Gastrocnemius medialis (tissue), 4 donors: ENCODE results near the gene PLCB2. TPM values are rescaled to one million over a fixed set of nuclear protein-coding genes. Genes with fewer than 3 reads are reported as not detected.

Experiments used
- ATAC-seq, 2 donors: fragments of 150-250 bp; one replicate each; pipeline ENCODE4 v1.9.1; 2016
- DNase-seq, 2 donors: peaks; one replicate each; pipeline ENCODE4 v3.0.0-alpha.2; 2019
- H3K27ac ChIP-seq, 4 donors: fragments of 200-600 bp; sonication (generic); 1 replicate in 1 of 4; 2 replicates in 3 of 4; pipeline ENCODE4 v1.5.1; 2016 to 2018; ENCODE audit warnings: mild to moderate bottlenecking in 2 of 4, moderate library complexity in 1 of 4
- H3K27me3 ChIP-seq, 3 donors: fragments of 200-600 bp; sonication (generic) in 2 of 3; 1 replicate in 1 of 3; 2 replicates in 2 of 3; pipeline versions ENCODE4 v1.5.1 to v1.6.0; 2016 to 2019; ENCODE audit warnings: mild to moderate bottlenecking in 1 of 3, moderate library complexity in 1 of 3
- H3K36me3 ChIP-seq, 2 donors: fragments of 200-600 bp; sonication (generic) in 1 of 2; one replicate each; pipeline ENCODE4 v1.5.1; 2017 to 2018
- H3K4me1 ChIP-seq, 2 donors: fragments of 200-600 bp; sonication (generic) in 1 of 2; one replicate each; pipeline ENCODE4 v1.5.1; 2016 to 2017; ENCODE audit warnings: mild to moderate bottlenecking in 2 of 2
- H3K4me3 ChIP-seq, 4 donors: fragments of 200-600 bp; sonication (generic) in 3 of 4; 1 replicate in 1 of 4; 2 replicates in 3 of 4; pipeline ENCODE4 v1.5.1; 2016 to 2019; ENCODE audit warnings: mild to moderate bottlenecking in 2 of 4
- H3K9me3 ChIP-seq, 3 donors: fragments of 200-600 bp; sonication (generic) in 2 of 3; 1 replicate in 1 of 3; 2 replicates in 2 of 3; pipeline ENCODE4 v1.5.1; 2016 to 2019
- CTCF ChIP-seq, 5 experiments: fragments of 450-650 bp in 3 of 5; fragments of 200-600 bp in 2 of 5; sonication (generic) in 2 of 5; IDR thresholded peaks in 4 of 5; conservative IDR thresholded peaks in 1 of 5; 1 replicate in 4 of 5; 2 replicates in 1 of 5; pipeline ENCODE4 v1.5.1; 2016 to 2019; ENCODE audit warnings: antibody characterized with exemption in 5 of 5, mild to moderate bottlenecking in 3 of 5, moderate library complexity in 3 of 5
- POLR2A ChIP-seq, 2 donors: fragments of 450-650 bp; IDR thresholded peaks; one replicate each; pipeline ENCODE4 v1.6.1; 2017; ENCODE audit warnings: antibody characterized with exemption in 2 of 2, mild to moderate bottlenecking in 2 of 2, moderate library complexity in 2 of 2
- in situ Hi-C, 4 donors: fragments of 200-750 bp; cut with MboI; loops; one replicate each; pipeline versions ENCODE4 v1.15.0 to v1.8.0; 2017; ENCODE audit warnings: low sequenced_read_pairs in 4 of 4
- intact Hi-C: fragments of 100-400 bp; cut with DNase I; formaldehyde crosslinking; loops from one replicate; pipeline ENCODE4 v1.15.1; 2023; ENCODE audit warnings: low total_unique reads
- total RNA-seq, 4 donors: library from RNA; depleted of rRNA; stranded (reverse); fragments of >200 nt; gene quantifications; one replicate each; pipeline versions ENCODE4 v1.1.0 to v1.2.3, GENCODE V29; 2016

The PLCB2 gene
- total RNA-seq, 4 donors from 2014 or later: 0.72 to 2.0 (median 1.4) TPM; not detected in 1

GRCh38 chr15:40286061-40286532 is 21.6 kb downstream of the PLCB2 start:
- Histone ChIP-seq H3K4me1 (peaks cover 0 to 17% of the 10 kb centered on the region in 2 donors), H3K9me3 (no peaks in the 10 kb centered on the region), H3K4me3 (no peak overlapping the region), H3K36me3 (no peaks in the 10 kb centered on the region), H3K27me3 (peaks cover 21 to 33% (median 32%) of the 10 kb centered on the region in 3 donors), H3K27ac (no peak overlapping the region)
- no peak for TF ChIP-seq CTCF (IDR thresholded peaks at IDR 0.05 in 4 of 5, conservative IDR thresholded peaks at IDR 0.05 in 1 of 5)
- no peak for TF ChIP-seq POLR2A (IDR thresholded peaks at IDR 0.05)
- DNase-seq: no peak
- intact Hi-C loops: no loop called here
- in situ Hi-C loops: loop anchor here in 1 of 4 donors (10.0 kb wide), 1 partner anchor 139 kb away; no protein-coding TSS in a partner anchor
- ATAC-seq: no peak

- intact Hi-C loops: no loop called here
Observed at GRCh38 chr15:40285554-40286011, 22.2 kb downstream of the PLCB2 start.

GRCh38 chr15:40285151-40285550 is 22.6 kb downstream of the PLCB2 start:
- Histone ChIP-seq H3K4me3 (no peak overlapping the region), H3K27ac (no peak overlapping the region), H3K9me3 (no peaks in the 10 kb centered on the region), H3K4me1 (peaks cover 0 to 13% of the 10 kb centered on the region in 2 donors), H3K27me3 (peaks cover 30 to 42% (median 35%) of the 10 kb centered on the region in 3 donors), H3K36me3 (no peaks in the 10 kb centered on the region)
- in situ Hi-C loops (loop anchor here in 1 of 4 donors (10.0 kb wide), 1 partner anchor 140 kb away; no protein-coding TSS in a partner anchor), intact Hi-C loops (no loop called here)
- ATAC-seq (no peak), DNase-seq (no peak)
- TF ChIP-seq POLR2A (IDR thresholded peaks at IDR 0.05) (no peak), CTCF (IDR thresholded peaks at IDR 0.05 in 4 of 5, conservative IDR thresholded peaks at IDR 0.05 in 1 of 5) (no peak)

More at GRCh38 chr15:40285554-40286011, 22.2 kb downstream of the PLCB2 start:
- ATAC-seq: no peak
- no peak overlapping the region for H3K27ac ChIP-seq
- H3K4me3 ChIP-seq: no peak overlapping the region
- TF ChIP-seq CTCF (IDR thresholded peaks at IDR 0.05 in 4 of 5, conservative IDR thresholded peaks at IDR 0.05 in 1 of 5) (no peak), POLR2A (IDR thresholded peaks at IDR 0.05) (no peak)
- in situ Hi-C loops: loop anchor here in 1 of 4 donors (10.0 kb wide), 1 partner anchor 139 kb away; no protein-coding TSS in a partner anchor
- H3K9me3 ChIP-seq: no peaks in the 10 kb centered on the region
- H3K36me3 ChIP-seq: no peaks in the 10 kb centered on the region
- peaks cover 26 to 38% (median 32%) of the 10 kb centered on the region in 3 donors for H3K27me3 ChIP-seq
- DNase-seq: no peak
- H3K4me1 ChIP-seq: peaks cover 0 to 13% of the 10 kb centered on the region in 2 donors

- intact Hi-C loops: no loop called here
Observed at GRCh38 chr15:40283615-40284300, 24.0 kb downstream of the PLCB2 start.

More at GRCh38 chr15:40283615-40284300, 24.0 kb downstream of the PLCB2 start:
- Histone ChIP-seq H3K27ac (no peak overlapping the region), H3K9me3 (no peaks in the 10 kb centered on the region), H3K4me1 (peaks cover 3 to 19% of the 10 kb centered on the region in 2 donors), H3K36me3 (no peaks in the 10 kb centered on the region), H3K27me3 (peaks cover 44 to 54% (median 46%) of the 10 kb centered on the region in 3 donors), H3K4me3 (no peak overlapping the region)
- in situ Hi-C loops: loop anchor here in 1 of 4 donors (10.0 kb wide), 1 partner anchor 141 kb away; no protein-coding TSS in a partner anchor
- no peak for DNase-seq
- TF ChIP-seq CTCF (IDR thresholded peaks at IDR 0.05 in 4 of 5, conservative IDR thresholded peaks at IDR 0.05 in 1 of 5) (no peak), POLR2A (IDR thresholded peaks at IDR 0.05) (no peak)
- ATAC-seq: no peak
